ENCODE results near the gene MAGI2. TPM values are rescaled to one million over a fixed set of nuclear protein-coding genes. Genes with fewer than 3 reads are reported as not detected.

MAGI2 gene
- total RNA-seq, 4 donors from 2014 or later: 0.90 to 2.4 (median 0.99) TPM

GRCh38 chr7:78265486-78265885 is 1188.0 kb downstream of the MAGI2 start:
- H3K9me3 ChIP-seq: peaks cover 0 to 4% (median 0%) of the 10 kb centered on the region in 3 donors
- H3K36me3 ChIP-seq: no peaks in the 10 kb centered on the region
- no peak overlapping the region for H3K4me3 ChIP-seq
- no peak overlapping the region for H3K27ac ChIP-seq
- TF ChIP-seq POLR2A (IDR thresholded peaks at IDR 0.05): no peak
- no peak for TF ChIP-seq CTCF (IDR thresholded peaks at IDR 0.05 in 4 of 5, conservative IDR thresholded peaks at IDR 0.05 in 1 of 5)
- intact Hi-C loops (cut with DNase I; ENCODE audit: low total_unique reads): no loop called here
- no peaks in the 10 kb centered on the region for H3K27me3 ChIP-seq
- H3K4me1 ChIP-seq: no peaks in the 10 kb centered on the region
- DNase-seq: no peak
- in situ Hi-C loops (cut with MboI; ENCODE audit: low sequenced_read_pairs in 4 of 4): no loop called here
- no peak for ATAC-seq

DNA sequence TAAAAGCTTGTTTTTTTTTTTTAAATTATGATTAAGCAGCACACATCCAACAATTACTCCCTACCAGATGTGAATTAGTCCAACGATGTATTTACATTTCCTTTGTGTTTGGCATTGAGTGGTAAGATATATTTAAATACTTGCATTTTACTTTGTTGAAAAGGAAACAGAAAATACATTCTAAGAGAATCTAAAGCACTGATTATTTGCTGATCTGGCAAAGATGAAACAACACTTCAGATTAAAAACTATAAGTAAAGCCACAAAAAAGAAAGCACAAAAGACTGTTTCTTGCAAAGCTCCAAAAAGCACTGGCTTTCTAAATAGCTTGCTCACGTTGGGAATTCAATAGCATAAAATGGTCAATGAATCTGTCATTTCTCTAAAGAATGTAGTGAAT is 1188.4 kb downstream of the MAGI2 start:
- peaks cover 0 to 4% (median 0%) of the 10 kb centered on the region in 3 donors for H3K9me3 ChIP-seq
- no peak overlapping the region for H3K27ac ChIP-seq
- H3K4me3 ChIP-seq: no peak overlapping the region
- intact Hi-C loops (cut with DNase I; ENCODE audit: low total_unique reads): no loop called here
- no peak for ATAC-seq
- TF ChIP-seq POLR2A (IDR thresholded peaks at IDR 0.05) (no peak), CTCF (IDR thresholded peaks at IDR 0.05 in 4 of 5, conservative IDR thresholded peaks at IDR 0.05 in 1 of 5) (no peak)
- no peaks in the 10 kb centered on the region for H3K36me3 ChIP-seq
- H3K4me1 ChIP-seq: no peaks in the 10 kb centered on the region
- no peak for DNase-seq
- no peaks in the 10 kb centered on the region for H3K27me3 ChIP-seq
- in situ Hi-C loops (cut with MboI; ENCODE audit: low sequenced_read_pairs in 4 of 4): no loop called here

GRCh38 chr7:78264105-78264504 is 1189.4 kb downstream of the MAGI2 start:
- TF ChIP-seq POLR2A (IDR thresholded peaks at IDR 0.05): no peak
- TF ChIP-seq CTCF (IDR thresholded peaks at IDR 0.05 in 4 of 5, conservative IDR thresholded peaks at IDR 0.05 in 1 of 5): no peak
- H3K27me3 ChIP-seq: no peaks in the 10 kb centered on the region
- H3K9me3 ChIP-seq: peaks cover 0 to 4% (median 0%) of the 10 kb centered on the region in 3 donors
- DNase-seq: no peak
- no peaks in the 10 kb centered on the region for H3K4me1 ChIP-seq
- ATAC-seq: no peak
- intact Hi-C loops (cut with DNase I; ENCODE audit: low total_unique reads): no loop called here
- H3K36me3 ChIP-seq: no peaks in the 10 kb centered on the region
- no peak overlapping the region for H3K27ac ChIP-seq
- in situ Hi-C loops (cut with MboI; ENCODE audit: low sequenced_read_pairs in 4 of 4): no loop called here
- no peak overlapping the region for H3K4me3 ChIP-seq

- Histone ChIP-seq H3K4me3 (no peak overlapping the region), H3K27ac (no peak overlapping the region), H3K36me3 (no peaks in the 10 kb centered on the region), H3K27me3 (no peaks in the 10 kb centered on the region), H3K9me3 (peaks cover 0 to 4% (median 0%) of the 10 kb centered on the region in 3 donors), H3K4me1 (no peaks in the 10 kb centered on the region)
- ATAC-seq (no peak), DNase-seq (no peak)
- TF ChIP-seq POLR2A (IDR thresholded peaks at IDR 0.05): no peak
- no peak for TF ChIP-seq CTCF (IDR thresholded peaks at IDR 0.05 in 4 of 5, conservative IDR thresholded peaks at IDR 0.05 in 1 of 5)
- in situ Hi-C loops (cut with MboI; ENCODE audit: low sequenced_read_pairs in 4 of 4) (no loop called here), intact Hi-C loops (cut with DNase I; ENCODE audit: low total_unique reads) (no loop called here)
Observed at GRCh38 chr7:78261739-78262138, 1191.7 kb downstream of the MAGI2 start.

DNA sequence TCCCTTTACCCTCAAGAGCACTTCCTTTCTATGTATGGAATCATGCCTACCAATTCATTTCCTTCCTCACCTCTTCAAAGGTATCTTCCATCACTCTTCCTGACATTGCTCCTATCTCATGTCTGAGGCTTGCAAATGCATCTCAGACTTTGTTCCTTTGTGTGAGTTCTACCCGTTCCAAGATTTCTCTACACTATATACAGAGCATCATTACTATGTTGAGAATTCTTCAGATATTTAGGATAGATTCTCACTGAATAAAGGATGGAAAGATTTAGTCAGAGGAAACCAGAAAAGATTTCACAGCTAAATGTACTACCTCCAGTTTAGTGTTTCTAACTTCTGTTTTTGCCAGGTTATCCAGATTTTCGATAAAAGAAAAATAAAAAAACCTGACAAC is 1192.2 kb downstream of the MAGI2 start:
- DNase-seq (no peak), ATAC-seq (no peak)
- Histone ChIP-seq H3K27me3 (no peaks in the 10 kb centered on the region), H3K9me3 (peaks cover 0 to 4% (median 0%) of the 10 kb centered on the region in 3 donors), H3K4me3 (no peak overlapping the region), H3K36me3 (no peaks in the 10 kb centered on the region), H3K4me1 (no peaks in the 10 kb centered on the region), H3K27ac (no peak overlapping the region)
- TF ChIP-seq CTCF (IDR thresholded peaks at IDR 0.05 in 4 of 5, conservative IDR thresholded peaks at IDR 0.05 in 1 of 5): no peak
- no peak for TF ChIP-seq POLR2A (IDR thresholded peaks at IDR 0.05)
- intact Hi-C loops (cut with DNase I; ENCODE audit: low total_unique reads): no loop called here
- in situ Hi-C loops (cut with MboI; ENCODE audit: low sequenced_read_pairs in 4 of 4): no loop called here
